Glutamatergic neuron (in vitro differentiated cells): ENCODE results near the gene TMEM121. TPM values are rescaled to one million over a fixed set of nuclear protein-coding genes. Genes with fewer than 3 reads are reported as not detected.

ENCODE experiments used
- DNase-seq: peaks from one replicate; pipeline ENCODE4 v3.0.0; 2022
- H3K27ac Mint-ChIP-seq: one replicate; pipeline ENCODE4 v1.8.0; 2020; ENCODE audit warnings: mild to moderate bottlenecking, mixed read lengths, inconsistent platforms; ENCODE audit not compliant: unreplicated experiment
- H3K27me3 Mint-ChIP-seq: one replicate; pipeline ENCODE4 v1.8.0; 2020; ENCODE audit warnings: mild to moderate bottlenecking, moderate library complexity, mixed read lengths, inconsistent platforms; ENCODE audit not compliant: unreplicated experiment
- H3K36me3 Mint-ChIP-seq: one replicate; pipeline ENCODE4 v1.8.0; 2020; ENCODE audit warnings: mild to moderate bottlenecking, mixed read lengths, inconsistent platforms; ENCODE audit not compliant: unreplicated experiment
- H3K4me1 Mint-ChIP-seq: one replicate; pipeline ENCODE4 v1.8.0; 2020; ENCODE audit warnings: mild to moderate bottlenecking, low read depth, mixed read lengths, inconsistent platforms; ENCODE audit not compliant: unreplicated experiment
- H3K4me3 Mint-ChIP-seq: one replicate; pipeline ENCODE4 v1.8.0; 2020; ENCODE audit warnings: mild to moderate bottlenecking, mixed read lengths, inconsistent platforms; ENCODE audit not compliant: unreplicated experiment
- H3K9me3 Mint-ChIP-seq: one replicate; pipeline ENCODE4 v1.8.0; 2020; ENCODE audit warnings: mild to moderate bottlenecking, moderate library complexity, mixed read lengths, inconsistent platforms; ENCODE audit not compliant: unreplicated experiment
- CTCF ChIP-seq: fragments of 200-600 bp; sonication (generic); IDR thresholded peaks from one replicate; pipeline ENCODE4 v1.5.0; 2021; ENCODE audit not compliant: partially characterized antibody, unreplicated experiment
- total RNA-seq: library from RNA; stranded (reverse); fragmentation: NEBNext Ultra II Directional; extraction: Animal tissue kit (Norgen Biotek cat#: 25700); gene quantifications from one replicate; pipeline ENCODE4 v1.2.1, GENCODE V29; 2021; ENCODE audit not compliant: unreplicated experiment

The TMEM121 gene
- total RNA-seq, 1 donor from 2014 or later, result 2.7 TPM

- DNase-seq, result peak; percentile 22
- Mint-ChIP-seq H3K27me3 (peaks cover 7% of the 10 kb centered on the region), H3K9me3 (peaks cover 2% of the 10 kb centered on the region), H3K27ac (no peak overlapping the region), H3K36me3 (no peaks in the 10 kb centered on the region), H3K4me3 (no peak overlapping the region), H3K4me1 (peaks cover 3% of the 10 kb centered on the region)
- no peak for TF ChIP-seq CTCF
Observed at GRCh38 chr14:105496831-105497591, 29.4 kb upstream of the TMEM121 start.

- DNase-seq, result peak; percentile 29
- H3K27me3 Mint-ChIP-seq, result peaks cover 9% of the 10 kb centered on the region
- no peaks in the 10 kb centered on the region for H3K36me3 Mint-ChIP-seq
- H3K4me3 Mint-ChIP-seq, result peak overlapping the region; percentile 25
- peaks cover 2% of the 10 kb centered on the region for H3K9me3 Mint-ChIP-seq
- H3K4me1 Mint-ChIP-seq, result peaks cover 3% of the 10 kb centered on the region
- TF ChIP-seq CTCF, result no peak
- H3K27ac Mint-ChIP-seq, result peak overlapping the region; percentile 64
Observed at GRCh38 chr14:105497671-105498429, 28.5 kb upstream of the TMEM121 start.

- H3K9me3 Mint-ChIP-seq, result peaks cover 4% of the 10 kb centered on the region
- peaks cover 3% of the 10 kb centered on the region for H3K4me1 Mint-ChIP-seq
- H3K4me3 Mint-ChIP-seq, result peak overlapping the region; percentile 25
- peaks cover 7% of the 10 kb centered on the region for H3K27me3 Mint-ChIP-seq
- H3K36me3 Mint-ChIP-seq, result no peaks in the 10 kb centered on the region
- DNase-seq, result peak; percentile 72
- H3K27ac Mint-ChIP-seq, result peak overlapping the region; percentile 64
- no peak for TF ChIP-seq CTCF
Observed at GRCh38 chr14:105498430-105499255, 27.7 kb upstream of the TMEM121 start.

GRCh38 chr14:105499256-105500035, 26.9 kb upstream of the TMEM121 start:
- DNase-seq, result peak; percentile 52
- peaks cover 7% of the 10 kb centered on the region for H3K27me3 Mint-ChIP-seq
- H3K9me3 Mint-ChIP-seq, result peaks cover 5% of the 10 kb centered on the region
- no peak for TF ChIP-seq CTCF
- H3K36me3 Mint-ChIP-seq, result no peaks in the 10 kb centered on the region
- H3K4me1 Mint-ChIP-seq, result peaks cover 3% of the 10 kb centered on the region
- peak overlapping the region; percentile 80 for H3K27ac Mint-ChIP-seq
- H3K4me3 Mint-ChIP-seq, result no peak overlapping the region
